GM06990 (cell line): ENCODE data around the gene SOX30.
A peak's percentile ranks its signal among the peaks of the same experiment; 100 is the strongest.

Source experiments
- DNase-seq: peaks from one replicate; pipeline ENCODE4 v3.0.0-alpha.2; 2011; ENCODE audit not compliant: insufficient read length; ENCODE audit errors: extremely low read depth
- H3K27me3 ChIP-seq: replicated peaks from 2 replicates; pipeline ENCODE4 v1.6.0; 2011; ENCODE audit warnings: low read length; ENCODE audit not compliant: control insufficient read depth, insufficient read depth
- H3K36me3 ChIP-seq: 2 replicates; pipeline ENCODE4 v1.5.1; 2011; ENCODE audit warnings: low read length; ENCODE audit not compliant: control insufficient read depth, insufficient read depth
- H3K4me3 ChIP-seq: replicated peaks from 2 replicates; pipeline ENCODE4 v1.5.1; 2011; ENCODE audit warnings: low read depth, mild to moderate bottlenecking, control low read depth, low read length
- CTCF ChIP-seq: IDR thresholded peaks from 2 replicates; pipeline ENCODE4 v1.5.1; 2011; ENCODE audit warnings: low read length, control low read depth, mild to moderate bottlenecking, inconsistent platforms; ENCODE audit not compliant: insufficient read depth, poor library complexity, severe bottlenecking

Gene SOX30

GRCh38 chr5:157582731-157583620, 69.3 kb downstream of the SOX30 start:
- TF ChIP-seq CTCF: peak; percentile 39
- no peak overlapping the region for H3K4me3 ChIP-seq
- no peaks in the 10 kb centered on the region for H3K36me3 ChIP-seq
- no peak for DNase-seq
- H3K27me3 ChIP-seq: no peaks in the 10 kb centered on the region

GRCh38 chr5:157581901-157582300, 70.3 kb downstream of the SOX30 start:
- Histone ChIP-seq H3K4me3 (no peak overlapping the region), H3K36me3 (no peaks in the 10 kb centered on the region), H3K27me3 (no peaks in the 10 kb centered on the region)
- no peak for TF ChIP-seq CTCF
- DNase-seq: no peak

GRCh38 chr5:157578079-157578780, 74.0 kb downstream of the SOX30 start:
- Histone ChIP-seq H3K4me3 (no peak overlapping the region), H3K27me3 (no peaks in the 10 kb centered on the region), H3K36me3 (no peaks in the 10 kb centered on the region)
- no peak for TF ChIP-seq CTCF
- DNase-seq: no peak

- H3K4me3 ChIP-seq: no peak overlapping the region
- no peak for DNase-seq
- no peaks in the 10 kb centered on the region for H3K36me3 ChIP-seq
- TF ChIP-seq CTCF: no peak
- H3K27me3 ChIP-seq: no peaks in the 10 kb centered on the region
These were observed 75.6 kb downstream of the SOX30 start for GRCh38 chr5:157576678-157577077.
